IPS DF 4.7 (cell line): ENCODE data around the gene GPC4.

ENCODE experiments used
- DNase-seq: peaks from one replicate; pipeline ENCODE4 v3.0.0-alpha.2; 2013; ENCODE audit warnings: low spot score; ENCODE audit errors: extremely low read depth

The GPC4 gene

GRCh38 chrX:133415276-133416105, at the start of gene GPC4:
Gene GPC4 (minus strand): TSS chrX:133415489. CDS start chrX:133414965, 524 bp downstream.
- DNase-seq: no peak

- DNase-seq: no peak
Observed at GRCh38 chrX:133461231-133461630, 45.9 kb upstream of the GPC4 start.

GRCh38 chrX:133454924-133455323, 39.6 kb upstream of the GPC4 start:
- DNase-seq: no peak

- peak; percentile 53 for DNase-seq
Observed at GRCh38 chrX:133454491-133454914, 39.2 kb upstream of the GPC4 start.

GRCh38 chrX:133448512-133449076, 33.3 kb upstream of the GPC4 start:
- DNase-seq: no peak

- DNase-seq: no peak
Observed at GRCh38 chrX:133444952-133445831, 29.9 kb upstream of the GPC4 start.

GRCh38 chrX:133444196-133444595, 28.9 kb upstream of the GPC4 start:
- DNase-seq: no peak

GRCh38 chrX:133440797-133441163, 25.5 kb upstream of the GPC4 start:
- DNase-seq: no peak

- DNase-seq: no peak
Observed at GRCh38 chrX:133440081-133440796, 24.9 kb upstream of the GPC4 start.

- no peak for DNase-seq
Observed at GRCh38 chrX:133437766-133438165, 22.5 kb upstream of the GPC4 start.

- no peak for DNase-seq
Observed at GRCh38 chrX:133437356-133437755, 22.1 kb upstream of the GPC4 start.

- DNase-seq: no peak
Observed at GRCh38 chrX:133435544-133436124, 20.3 kb upstream of the GPC4 start.

GRCh38 chrX:133434197-133434820, 19.0 kb upstream of the GPC4 start:
- DNase-seq: no peak

GRCh38 chrX:133419911-133420310, 4.6 kb upstream of the GPC4 start:
- no peak for DNase-seq

- DNase-seq: no peak
Observed at GRCh38 chrX:133418588-133418987, 3.3 kb upstream of the GPC4 start.

- no peak for DNase-seq
Observed at GRCh38 chrX:133417364-133417763, 2.1 kb upstream of the GPC4 start.

GRCh38 chrX:133414406-133415275, 648 bp downstream of the GPC4 start:
- no peak for DNase-seq

GRCh38 chrX:133413218-133413925, 1.9 kb downstream of the GPC4 start:
- no peak for DNase-seq

- no peak for DNase-seq
Observed at GRCh38 chrX:133412665-133413064, 2.6 kb downstream of the GPC4 start.
